Activated T-cell treated with anti-CD3 and anti-CD28 coated beads for 4 hours (primary cell): Measurements from ENCODE around the gene RHOH.
A peak's percentile ranks its signal among the peaks of the same experiment; 100 is the strongest.

Experiments
- DNase-seq: peaks from one replicate; pipeline ENCODE4 v3.0.0-alpha.2; 2020

RHOH gene

DNA sequence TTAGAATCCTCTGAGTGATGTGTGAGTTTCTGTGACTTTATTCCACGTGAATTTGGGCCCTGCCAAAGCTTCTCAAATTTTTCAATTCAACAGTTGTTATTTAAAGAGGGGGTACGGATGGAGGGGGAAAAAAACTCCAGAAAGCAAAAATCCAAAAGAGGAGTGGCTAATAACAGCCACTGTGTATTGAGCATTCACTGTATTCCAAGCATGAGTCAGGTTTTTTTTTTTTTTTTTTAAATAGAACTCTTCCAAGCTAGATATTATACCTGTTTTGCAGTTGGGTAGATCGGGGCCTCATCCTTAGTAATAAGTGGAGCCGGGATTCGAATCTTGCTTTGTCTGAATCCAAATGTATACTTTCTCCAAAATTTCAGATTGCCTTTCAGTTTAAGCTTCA is 6.4 kb upstream of the RHOH start:
- DNase-seq = no peak

DNA sequence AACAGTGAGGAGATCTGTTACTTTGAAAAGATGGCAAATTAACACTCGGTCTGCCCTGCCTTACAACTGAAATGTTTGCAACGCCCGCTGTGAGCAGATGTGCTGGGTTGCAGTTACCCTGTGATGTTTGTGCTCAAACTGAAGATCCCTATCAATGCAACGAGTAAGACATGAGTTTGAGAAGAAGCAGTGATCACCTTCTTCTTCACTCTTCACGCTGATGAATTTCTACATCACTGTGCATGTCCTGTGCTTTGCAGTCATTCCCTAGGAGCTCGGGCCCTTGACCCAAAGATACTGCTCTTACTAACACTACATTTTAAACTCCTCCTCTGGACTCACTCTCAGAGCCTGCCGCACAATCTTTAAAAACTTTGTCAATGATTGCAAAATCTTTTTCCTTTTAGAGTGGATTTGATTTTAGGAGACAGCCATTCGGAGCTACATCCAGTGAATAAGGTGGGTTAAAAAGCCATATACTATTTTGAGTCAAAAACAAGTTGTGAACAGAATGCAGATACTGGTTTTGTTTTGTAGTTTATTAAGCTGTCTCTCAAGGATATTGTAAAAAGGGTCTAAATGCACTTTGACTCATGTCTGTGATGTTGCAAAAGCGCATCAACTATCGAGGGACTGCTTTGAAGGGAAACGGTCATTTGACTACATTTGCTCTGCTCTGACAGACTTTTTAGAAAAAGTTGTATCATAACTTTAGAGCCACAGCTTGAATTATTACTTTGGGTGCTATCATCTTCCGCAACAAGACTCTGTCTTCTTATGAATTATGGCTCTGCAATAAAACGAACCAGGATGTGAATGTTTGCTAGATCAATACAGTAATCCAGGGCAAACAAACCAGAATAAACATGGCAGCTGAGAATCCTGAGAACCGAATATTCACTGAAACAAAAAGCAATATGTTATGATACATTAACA is 5.7 kb upstream of the RHOH start:
- DNase-seq = no peak

DNA sequence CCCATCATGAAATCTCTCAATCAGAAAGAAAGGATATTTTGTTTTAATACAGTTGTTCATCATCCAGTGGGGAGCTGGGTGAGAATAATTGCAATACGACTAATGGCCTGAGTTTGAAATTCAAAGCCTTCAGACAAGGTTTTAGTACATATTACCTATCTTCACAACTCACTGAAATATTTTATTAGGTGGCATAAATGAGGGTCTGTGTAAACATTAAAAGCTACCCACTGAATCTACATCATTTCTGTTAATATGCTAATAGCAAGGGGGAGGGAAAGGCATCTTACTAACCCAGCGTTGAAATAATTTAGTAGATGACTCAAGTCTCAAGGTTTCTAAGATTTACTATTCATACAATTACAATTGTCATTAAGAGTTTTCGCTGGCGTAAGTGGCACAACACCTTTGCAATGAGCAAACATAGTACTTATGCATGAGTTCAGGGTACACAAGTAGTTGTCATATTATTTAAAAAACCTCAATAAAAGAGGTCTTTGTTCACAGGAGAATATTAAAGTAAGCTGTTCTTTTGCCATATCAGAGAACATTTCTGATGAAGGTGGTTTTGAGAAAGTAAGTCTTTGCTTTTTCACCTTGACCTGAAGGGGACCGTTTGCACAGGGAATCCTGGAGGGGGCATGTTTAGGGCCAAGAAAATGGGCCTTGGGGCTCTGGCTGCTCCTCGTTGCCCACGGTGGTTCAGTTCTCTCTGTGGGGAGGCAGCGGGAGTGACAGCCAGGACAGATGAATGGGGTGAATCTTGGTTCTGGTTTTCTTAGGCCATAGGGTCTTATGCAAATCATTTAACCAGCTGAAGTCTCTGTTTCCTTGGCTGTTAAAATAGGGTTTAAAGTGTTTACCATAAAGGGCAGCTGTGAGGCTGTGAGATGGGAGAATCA is 4.5 kb upstream of the RHOH start:
- no peak for DNase-seq

DNA sequence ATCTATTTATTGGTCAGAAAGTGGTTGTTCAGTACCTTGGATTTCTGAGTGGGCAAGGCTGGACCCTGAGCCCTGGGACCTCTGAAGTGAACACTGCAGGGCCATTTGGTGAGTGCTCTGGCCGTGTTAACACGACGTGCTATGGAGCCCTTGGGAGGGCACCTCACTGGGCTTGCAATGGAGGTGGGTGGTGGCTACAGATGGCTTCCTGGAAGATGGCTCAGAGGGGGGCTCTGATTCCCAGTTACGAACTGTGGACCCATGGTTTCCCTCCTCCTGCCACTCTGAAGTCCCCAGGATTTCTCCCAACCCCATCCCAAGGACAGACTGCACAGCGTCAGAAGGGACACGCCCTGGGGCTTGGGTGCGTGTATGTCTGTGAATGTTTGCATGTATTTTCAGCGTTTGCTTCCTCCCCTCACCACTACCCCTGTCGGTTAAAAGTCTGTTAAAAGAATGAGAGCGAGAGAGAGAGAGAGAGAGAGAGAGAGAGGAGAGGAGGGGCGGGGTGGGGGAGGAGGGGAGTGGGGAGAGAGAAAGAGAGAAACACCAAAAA is 3.7 kb upstream of the RHOH start:
- DNase-seq = no peak

DNA sequence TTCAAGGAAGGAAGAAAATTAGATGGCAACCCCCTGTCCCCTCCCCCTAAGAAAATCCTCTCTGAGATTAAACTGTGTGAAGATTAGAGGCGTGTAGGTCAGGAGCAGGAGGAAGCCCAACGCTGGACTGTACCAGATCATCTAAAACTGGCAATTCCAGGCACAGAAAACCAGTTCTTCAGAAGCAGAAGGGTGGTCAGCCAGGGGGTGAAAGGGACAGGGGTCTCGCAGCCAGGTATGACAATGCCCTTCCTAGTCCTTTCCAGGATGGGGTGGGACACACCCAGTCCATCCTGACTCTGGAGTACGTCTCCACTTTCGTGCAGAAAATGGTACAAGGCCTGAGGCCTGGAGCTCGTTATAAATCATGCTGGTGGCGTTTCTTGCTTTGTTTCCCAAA is 3.3 kb upstream of the RHOH start:
- no peak for DNase-seq

DNA sequence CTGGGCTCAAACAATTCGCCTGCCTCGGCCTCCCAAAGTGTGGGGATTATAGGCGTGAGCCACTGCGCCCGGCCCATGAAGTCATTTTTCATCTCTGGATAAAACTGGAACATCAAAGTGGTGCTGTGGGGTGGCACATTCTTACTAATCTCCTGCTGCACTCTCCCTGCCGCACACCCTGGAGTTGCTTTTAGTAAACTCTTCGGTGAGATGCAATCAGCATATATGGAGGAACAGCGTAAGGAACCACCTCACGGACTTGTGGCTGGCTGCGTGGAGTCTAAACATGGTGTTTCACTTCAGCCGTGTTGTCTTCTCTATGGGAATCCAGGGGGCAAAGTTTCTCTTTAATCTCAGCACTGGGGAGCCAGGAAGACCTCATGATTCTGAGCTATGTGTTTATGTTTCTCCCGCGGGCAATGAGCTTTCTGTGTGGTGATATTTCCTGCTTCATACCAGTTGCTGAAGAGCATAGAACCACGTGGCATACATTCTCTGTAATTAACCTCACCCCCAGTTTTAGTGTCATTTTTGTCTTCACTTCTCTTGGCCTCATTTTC is 2.1 kb upstream of the RHOH start:
- no peak for DNase-seq

DNA sequence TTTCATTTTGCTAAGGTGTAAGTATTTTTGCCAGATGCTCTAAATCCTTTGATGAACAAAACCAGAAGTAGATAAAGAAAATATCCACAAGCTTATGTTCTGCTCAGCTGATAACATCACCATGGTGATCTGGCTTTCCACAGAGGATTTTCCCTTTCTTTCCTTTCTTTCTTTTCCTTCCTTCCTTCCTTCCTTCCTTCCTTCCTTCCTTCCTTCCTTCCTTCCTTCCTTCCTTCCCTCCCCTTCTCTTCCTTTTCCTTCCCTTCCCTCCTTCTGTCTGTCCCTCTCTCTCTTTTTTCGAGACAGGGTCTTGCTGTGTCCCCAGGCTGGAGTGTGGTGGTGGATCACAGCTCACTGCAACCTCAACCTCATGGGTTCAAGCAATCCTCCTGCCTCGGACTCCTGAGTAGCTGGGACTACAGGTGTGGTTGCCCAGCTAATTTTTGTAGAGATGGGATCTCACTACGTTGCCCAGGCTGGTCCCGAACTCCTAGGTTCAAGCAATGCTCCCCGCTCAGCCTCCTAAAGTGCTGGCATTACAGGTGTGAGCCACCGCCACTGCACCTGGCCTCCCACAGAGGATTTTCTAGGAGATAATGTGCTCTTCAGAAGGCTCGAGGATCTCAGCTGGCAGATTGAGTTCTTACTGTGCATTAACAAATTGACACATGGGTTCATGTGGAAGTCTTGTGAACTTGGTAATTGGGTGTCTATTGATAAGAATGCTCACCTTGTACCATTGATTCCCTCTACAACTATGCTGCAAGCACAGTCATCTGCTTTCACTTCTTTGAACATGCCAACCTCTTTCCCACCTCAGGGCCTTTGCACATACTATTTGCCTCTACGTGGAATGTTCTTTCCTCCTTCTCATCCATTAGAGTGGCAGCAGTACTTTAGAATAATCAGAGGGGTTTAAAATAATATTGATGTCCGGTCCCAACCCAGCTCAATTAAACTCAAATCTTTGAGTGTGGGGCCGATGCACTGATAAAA is 1.4 kb upstream of the RHOH start:
- DNase-seq = no peak

DNA sequence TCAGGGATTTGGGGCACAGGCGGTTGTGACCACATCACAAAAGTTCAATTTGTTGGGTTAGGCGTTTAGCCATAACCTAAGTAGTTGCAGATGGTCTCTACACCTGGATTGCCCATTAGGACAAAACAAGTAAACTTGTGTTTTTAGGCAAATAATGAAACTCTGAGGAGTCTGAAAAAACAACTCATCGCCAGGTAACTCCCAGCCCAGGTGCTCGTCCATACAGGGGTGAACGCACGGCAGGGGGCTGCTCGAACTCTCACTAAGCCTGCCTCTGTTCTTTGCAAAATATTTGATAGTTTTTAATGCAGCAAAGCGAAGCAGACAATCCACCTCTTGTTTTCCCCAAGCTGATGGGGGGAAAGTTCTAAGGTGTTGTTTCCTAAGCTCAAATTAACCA is 559 bp upstream of the RHOH start:
- no peak for DNase-seq

DNA sequence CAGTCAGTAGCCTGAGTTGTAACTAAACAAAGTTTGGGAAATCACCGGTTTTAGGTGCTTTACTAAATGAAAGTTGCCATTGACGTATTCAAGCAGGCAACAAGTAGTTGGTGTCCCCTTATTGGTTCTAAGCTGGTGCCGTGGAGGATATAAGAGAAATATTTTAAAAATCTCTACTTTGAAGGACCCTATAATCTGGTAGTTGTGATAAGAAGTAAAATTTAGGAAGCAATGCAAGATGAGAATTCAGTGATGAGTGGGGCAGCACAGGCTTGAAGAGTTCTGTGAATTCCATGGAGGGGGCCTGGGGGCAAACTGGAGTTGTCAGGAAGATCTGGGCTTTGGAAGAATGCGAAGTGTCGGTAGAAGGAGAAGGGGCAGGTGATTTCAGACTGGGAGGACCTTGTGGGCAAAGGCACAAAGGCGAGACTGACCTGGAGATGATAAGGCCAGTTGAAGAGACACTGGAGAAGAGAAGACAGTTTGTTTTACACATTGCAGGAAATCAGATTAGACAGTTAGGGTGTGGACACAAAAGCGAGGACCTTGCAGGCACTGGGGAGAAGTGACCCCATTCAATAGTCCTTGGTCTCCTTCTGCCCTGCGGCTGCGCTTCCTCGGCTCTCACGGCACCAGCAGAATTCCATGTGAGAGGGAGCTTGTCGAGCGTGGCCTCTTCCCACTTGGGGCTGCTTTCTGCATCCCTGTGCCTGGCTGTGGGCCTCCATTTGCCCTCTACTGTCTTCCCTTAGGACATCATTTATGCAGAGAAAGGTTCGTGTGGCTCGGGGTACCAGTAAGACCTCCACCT is 1.3 kb downstream of the RHOH start:
- DNase-seq = no peak

DNA sequence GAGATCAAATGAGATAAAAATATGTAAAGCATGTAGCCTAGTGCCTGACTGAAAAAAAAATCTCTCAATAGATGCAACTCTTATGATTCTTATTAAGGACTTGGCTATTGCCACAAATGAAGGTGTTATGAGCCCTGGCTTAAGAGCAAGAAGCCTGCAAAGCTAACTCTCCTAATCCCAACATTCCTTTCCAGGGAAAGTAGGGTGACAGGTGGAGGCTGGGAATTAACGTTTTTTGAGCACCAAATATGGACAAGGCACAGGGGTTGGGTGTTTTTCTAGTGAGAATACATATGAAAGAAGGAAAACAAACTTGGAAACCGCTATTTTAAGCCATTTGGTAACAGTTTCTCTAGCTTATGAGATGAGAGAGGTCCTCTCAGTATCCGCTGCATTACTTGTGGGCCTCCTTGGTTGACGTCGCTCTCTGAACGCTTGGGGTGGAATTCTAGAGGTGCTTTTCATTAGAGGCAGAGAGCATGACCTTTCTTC is 2.4 kb downstream of the RHOH start:
- no peak for DNase-seq

DNA sequence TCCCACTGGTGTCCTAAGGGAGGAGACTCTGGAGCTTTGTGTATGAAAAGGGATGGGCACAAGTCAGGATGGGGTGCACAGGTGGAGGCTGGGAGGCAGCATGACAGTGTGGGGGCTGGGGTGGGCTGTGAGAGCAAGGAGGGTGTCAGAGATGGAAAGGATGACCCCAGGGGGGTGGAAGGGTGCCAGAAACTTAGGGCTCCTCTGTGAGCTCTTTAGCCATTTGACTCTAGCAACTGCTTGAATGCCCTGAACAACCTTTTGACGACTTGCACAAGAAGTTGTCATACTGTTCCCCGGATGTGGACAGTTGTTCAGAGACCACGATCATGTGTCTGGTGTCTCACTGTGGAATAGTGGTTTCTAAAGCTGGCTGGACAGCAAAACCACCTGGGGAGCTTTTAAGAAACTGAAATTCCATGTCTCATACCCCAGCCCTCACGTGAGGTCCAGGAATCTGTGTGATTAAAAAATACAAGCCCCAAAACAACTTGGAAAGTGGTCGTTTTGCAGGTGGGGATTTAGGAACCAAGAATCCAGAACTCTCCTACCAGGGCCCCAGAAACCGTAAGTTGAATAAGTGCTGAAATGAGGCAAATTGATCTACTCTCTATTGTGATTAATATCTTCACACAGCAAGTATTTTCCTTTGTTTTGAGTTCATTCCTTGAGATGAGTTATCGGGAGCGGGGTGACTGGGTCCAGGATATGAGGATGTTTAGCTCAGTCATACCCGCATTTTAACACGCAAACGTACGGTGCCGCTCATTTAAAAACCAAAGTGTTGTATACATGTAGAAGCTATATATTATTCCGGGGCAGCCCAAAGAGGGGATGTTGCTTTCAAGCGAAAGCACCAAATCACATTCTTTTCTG is 3.4 kb downstream of the RHOH start:
- peak; percentile 42 for DNase-seq

DNA sequence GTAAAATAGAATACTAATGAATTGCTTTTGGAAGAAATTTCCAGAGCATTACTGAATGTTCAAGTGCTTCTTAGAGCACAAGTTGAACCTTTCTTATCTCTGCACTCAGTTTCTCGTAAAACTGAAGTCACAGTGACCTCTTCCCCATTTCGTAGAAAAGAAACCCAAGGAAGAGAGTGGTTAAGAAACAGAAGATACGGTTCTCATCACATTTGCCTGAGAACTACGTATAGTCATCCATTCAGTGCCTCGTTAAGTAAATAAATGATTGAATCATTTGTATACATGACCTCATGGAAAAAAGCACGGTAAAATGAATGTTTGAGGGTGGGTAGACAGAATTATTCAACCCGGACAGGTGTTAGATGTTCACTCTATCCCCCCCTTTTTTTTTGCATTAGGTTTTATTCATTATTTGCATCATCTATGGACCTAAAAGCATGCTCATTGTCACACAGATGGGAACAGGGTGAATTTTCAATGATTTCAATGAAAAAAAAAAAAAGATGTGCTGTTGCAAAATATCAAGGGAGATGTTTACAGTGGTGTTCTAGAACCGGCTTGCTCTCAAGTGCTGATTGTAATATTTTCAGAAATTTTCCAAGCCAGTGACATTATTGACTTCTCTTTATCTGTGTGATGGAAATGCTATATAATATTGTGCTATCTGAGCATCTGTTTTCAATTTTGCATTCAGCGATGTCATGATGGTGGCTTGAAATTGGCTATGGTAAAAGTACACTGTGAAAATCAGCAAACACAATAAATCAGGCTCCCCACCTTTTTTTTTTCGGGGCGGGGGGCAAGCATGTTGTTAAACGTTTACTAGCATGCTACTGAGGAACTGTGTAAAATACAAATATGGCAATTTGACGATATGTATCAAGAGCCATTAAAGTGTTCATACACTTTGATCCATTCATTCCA is 4.3 kb downstream of the RHOH start:
- no peak for DNase-seq

DNA sequence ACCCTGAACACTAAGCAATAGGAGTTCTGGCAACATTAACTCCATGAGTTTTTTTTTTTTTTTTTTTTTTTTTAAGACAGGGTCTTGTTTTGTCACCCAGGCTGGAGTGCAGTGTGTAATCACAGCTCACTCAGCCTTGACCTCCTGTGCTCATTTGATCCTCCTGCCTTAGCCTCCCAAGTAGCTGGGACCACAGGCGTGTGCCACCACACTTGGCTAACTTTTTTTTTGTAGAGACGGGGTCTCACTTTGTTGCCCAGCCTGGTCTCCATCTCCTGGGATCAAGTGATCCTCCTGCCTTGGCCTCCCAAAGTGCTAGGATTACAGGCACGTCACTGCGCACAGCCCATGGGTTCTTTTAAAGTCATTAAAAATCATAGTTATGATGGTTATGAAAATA is 5.1 kb downstream of the RHOH start:
- DNase-seq = no peak

DNA sequence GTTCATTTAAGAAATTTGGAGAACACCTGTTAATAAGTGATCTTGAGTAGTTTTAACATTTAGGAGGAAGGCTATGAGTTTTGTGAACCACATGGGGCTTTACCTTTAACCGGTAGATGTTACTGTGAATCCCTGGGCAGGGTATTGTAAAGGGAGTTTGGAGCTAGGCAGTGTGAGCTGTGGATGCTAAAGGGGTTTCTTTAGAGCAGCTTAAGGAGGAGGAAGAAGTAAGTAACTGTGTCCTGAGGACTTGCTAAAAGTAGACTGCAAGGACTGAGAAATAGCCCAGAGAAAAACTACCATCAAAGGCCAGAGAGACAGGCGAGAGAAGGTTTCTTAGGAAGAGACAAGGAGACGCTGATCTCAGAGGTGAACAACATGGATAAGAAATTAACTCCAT is 5.6 kb downstream of the RHOH start:
- DNase-seq = no peak

DNA sequence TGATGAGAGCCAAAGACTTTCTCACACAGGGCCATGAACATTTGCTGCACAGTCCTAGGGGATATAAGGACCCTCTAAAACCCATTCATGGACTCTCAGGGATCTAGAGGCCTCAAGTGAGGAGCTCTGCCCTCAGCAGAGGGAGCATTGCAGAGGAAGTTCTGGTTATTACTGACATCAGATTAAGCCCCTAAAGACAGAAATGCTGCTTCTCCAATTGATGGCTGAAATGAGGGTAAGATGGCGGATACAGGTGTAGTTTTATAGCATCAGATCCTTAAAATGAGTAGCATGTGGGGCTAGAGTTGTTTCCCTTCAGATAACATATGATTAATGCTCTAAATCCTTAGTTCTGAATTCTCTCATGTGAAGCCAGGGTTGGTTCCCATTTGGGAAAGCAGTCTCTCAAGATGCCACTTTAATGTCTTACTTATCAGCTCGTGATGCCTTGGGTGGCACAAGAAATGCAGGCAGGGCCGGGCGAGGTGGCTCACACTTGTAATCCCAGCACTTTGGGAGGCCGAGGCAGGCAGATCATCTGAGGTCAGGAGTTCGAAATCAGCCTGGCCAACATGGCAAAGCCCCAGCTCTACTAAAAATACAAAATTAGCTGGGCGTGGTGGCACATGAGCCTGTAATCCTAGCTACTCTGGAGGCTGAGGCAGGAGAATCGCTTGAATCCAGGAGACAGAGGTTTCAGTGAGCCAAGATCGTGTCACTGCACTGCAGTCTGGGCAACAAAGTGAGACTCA is 7.9 kb downstream of the RHOH start:
- DNase-seq = no peak

DNA sequence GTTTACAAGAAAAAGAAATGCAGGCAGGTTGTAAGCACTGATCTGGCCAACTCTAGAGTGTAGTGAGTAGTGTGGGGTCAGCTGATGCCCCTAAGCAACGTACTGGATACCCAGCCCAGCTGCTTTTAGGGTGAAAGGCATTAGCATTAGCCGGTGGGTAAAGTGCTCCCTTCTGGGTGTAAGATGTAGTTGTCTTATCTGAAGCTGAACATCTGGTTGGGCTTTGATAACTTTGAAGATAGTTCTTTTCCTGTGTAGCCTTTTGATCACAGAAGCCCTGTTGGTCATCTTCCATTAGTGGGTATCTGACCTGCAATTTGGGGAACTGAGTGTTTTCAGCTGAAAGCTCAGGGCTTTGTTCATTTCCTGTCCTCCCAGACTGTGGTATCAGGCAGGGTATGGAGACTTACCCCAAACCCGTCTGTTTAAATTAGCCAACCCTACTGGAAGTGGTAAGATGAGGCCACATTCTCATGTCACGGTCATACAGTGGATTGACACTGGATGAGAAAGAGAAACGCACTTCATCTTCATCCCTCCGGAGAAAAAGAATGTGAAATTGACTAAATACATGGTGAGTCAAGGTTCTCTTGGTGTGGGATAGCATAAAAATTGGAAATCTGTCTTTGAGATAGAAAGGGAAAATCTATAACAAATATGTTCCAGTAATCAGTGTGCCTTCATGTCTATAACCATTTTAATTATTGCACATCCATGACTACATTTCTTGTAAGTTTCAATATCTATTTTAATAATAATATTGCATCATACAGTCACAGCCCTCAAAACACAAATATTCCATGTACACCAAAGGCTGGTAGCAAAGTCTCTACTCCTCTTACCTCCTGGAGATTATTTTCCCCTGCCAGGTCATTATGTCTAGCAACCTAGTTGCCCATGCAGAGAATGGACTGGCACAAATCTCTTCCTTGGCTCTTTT is 8.7 kb downstream of the RHOH start:
- DNase-seq = no peak

DNA sequence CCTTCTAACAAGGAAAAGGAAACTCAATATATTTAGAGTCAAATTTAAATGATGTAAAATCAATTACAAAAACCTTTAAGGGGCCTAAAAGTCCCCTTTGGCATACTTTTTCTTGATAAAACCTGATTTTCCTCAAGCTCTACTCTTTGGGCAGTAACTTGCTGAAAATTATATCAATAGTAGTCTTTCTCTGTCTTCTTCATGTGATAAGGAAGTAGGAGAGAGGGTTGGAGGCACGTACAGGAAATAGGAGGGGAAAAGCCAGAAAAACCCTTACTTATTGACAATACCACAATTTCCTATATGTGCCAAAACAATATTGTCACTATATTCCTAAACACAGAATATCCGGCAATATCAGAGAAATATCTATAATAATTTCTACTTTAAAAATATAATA is 9.6 kb downstream of the RHOH start:
- DNase-seq = no peak
